HepG2 (cell line): ENCODE data around the gene RNF222. TPM values are rescaled to one million over a fixed set of nuclear protein-coding genes. Genes with fewer than 3 reads are reported as not detected.
A peak's percentile ranks its signal among the peaks of the same experiment; 100 is the strongest.

Experiments
- HMG20B ChIP-seq: conservative IDR thresholded peaks from 2 replicates; pipeline ENCODE4 v1.6.1; 2016; ENCODE audit warnings: missing genetic modification reagents, missing compliant biosample characterization
- REL ChIP-seq: sonication (generic); formaldehyde crosslinking; conservative IDR thresholded peaks from 2 replicates; pipeline ENCODE4 v1.8.0; 2022; ENCODE audit warnings: mild to moderate bottlenecking, missing genetic modification reagents, moderate library complexity
- SALL1 ChIP-seq: sonication (generic); formaldehyde crosslinking; IDR thresholded peaks from 2 replicates; pipeline ENCODE4 v1.8.0; 2022; ENCODE audit warnings: mild to moderate bottlenecking, missing genetic modification reagents
- ZEB1 ChIP-seq: IDR thresholded peaks from 2 replicates; pipeline ENCODE4 v1.6.1; 2012; ENCODE audit warnings: mild to moderate bottlenecking, low read depth, inconsistent platforms; ENCODE audit not compliant: insufficient replicate concordance
- ZKSCAN8 ChIP-seq: IDR thresholded peaks from 2 replicates; pipeline ENCODE4 v1.6.1; 2016; ENCODE audit warnings: borderline replicate concordance, missing genetic modification reagents, missing compliant biosample characterization
- polyA plus RNA-seq, 8 experiments: library from polyadenylated mRNA; depleted of rRNA in 3 of 8; stranded (reverse) in 7 of 8; unstranded in 1 of 8; fragments of >200 nt; fragmentation: Illumina TruSeq in 4 of 8; extraction: Trizol in 4 of 8; gene quantifications; 2 replicates each; pipeline versions ENCODE4 v1.2.1 to v1.2.3, GENCODE V29; 2011 to 2016; ENCODE audit warnings: low read depth in 4 of 8, missing spikeins in 1 of 8, mixed read lengths in 1 of 8; ENCODE audit not compliant: insufficient read depth in 1 of 8
- total RNA-seq, 5 experiments: library from RNA; depleted of rRNA; stranded (reverse); fragments of >200 nt; fragmentation: Illumina TruSeq; extraction: Trizol; gene quantifications; 2 replicates each; pipeline ENCODE4 v1.2.3, GENCODE V29; 2016; ENCODE audit warnings: low read depth in 1 of 5
- TF ChIP-seq, protein P1 (sequence below): sonication (generic); formaldehyde crosslinking; IDR thresholded peaks from 2 replicates; pipeline ENCODE4 v1.8.0; 2022; ENCODE audit warnings: missing genetic modification reagents, mild to moderate bottlenecking, borderline replicate concordance
- TF ChIP-seq, protein P2 (sequence below): sonication (generic); formaldehyde crosslinking; IDR thresholded peaks from 2 replicates; pipeline ENCODE4 v1.4.0; 2020; ENCODE audit warnings: missing genetic modification reagents
- TF ChIP-seq, protein P3 (sequence below): sonication (generic); formaldehyde crosslinking; IDR thresholded peaks from 2 replicates; pipeline ENCODE4 v1.9.0; 2021; ENCODE audit warnings: missing genetic modification reagents, borderline replicate concordance
- TF ChIP-seq, protein P4 (sequence below): sonication (generic); formaldehyde crosslinking; IDR thresholded peaks from 2 replicates; pipeline ENCODE4 v1.5.1; 2020; ENCODE audit warnings: mild to moderate bottlenecking, moderate library complexity, missing genetic modification reagents
- TF ChIP-seq, protein P5 (sequence below): sonication (generic); formaldehyde crosslinking; IDR thresholded peaks from 2 replicates; pipeline ENCODE4 v1.4.0; 2020; ENCODE audit warnings: missing genetic modification reagents, borderline replicate concordance

The RNF222 gene
- total and polyA plus RNA-seq, 2 of the 13 experiments (the other 11 are each of a cell fraction or from before 2014, with no cell fraction given): not detected

DNA sequence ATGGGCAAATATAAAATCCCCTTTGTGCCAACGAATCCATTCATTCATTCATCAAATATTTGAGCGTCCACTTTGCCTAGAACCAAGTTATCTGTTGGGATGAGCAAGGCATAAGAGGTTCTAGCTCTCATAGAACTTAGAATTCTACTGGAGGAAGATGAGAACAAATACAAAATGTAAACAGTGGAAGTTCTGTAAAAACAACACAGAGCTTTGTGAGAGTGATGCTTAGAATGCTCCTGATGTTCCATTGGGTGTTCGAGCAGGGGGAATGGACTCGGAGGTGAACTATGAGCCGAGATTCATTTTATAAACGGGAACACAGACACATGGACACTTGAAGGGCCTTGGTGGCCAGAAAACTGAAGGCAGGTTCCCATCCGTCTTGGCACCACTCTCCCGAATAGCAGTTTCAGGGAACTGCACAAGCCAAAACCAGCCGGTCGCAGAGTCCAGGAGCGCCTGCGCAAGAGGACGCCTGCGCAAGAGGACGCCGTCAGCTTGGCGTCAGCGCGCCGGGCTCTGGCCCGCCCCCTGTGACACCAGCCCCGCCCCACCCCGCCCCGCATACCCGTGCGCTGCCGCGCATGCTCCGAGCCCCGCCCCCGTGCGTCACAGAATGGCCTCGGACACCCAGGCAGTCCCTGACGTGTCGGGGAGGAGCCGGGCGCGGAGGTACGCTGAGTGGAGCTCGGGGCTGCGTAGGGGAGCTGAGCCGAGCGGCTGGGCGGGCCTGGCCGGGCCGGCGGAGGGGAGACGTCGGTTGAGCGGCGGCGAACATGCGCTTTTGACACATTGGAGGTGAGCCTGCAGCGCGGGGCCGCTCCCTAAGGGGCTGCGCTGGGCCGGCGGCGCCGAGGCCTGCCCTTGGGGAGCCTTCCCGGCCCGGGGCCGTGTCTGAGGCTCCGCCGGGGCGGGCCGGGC lies 37.9 kb upstream of the RNF222 start, which contains the start of gene NDEL1 (continued):
- TF ChIP-seq ZKSCAN8 (CRISPR knock-in tag): no peak; the same call in 1 of the 2 replicates
- TF ChIP-seq, protein P1, sequence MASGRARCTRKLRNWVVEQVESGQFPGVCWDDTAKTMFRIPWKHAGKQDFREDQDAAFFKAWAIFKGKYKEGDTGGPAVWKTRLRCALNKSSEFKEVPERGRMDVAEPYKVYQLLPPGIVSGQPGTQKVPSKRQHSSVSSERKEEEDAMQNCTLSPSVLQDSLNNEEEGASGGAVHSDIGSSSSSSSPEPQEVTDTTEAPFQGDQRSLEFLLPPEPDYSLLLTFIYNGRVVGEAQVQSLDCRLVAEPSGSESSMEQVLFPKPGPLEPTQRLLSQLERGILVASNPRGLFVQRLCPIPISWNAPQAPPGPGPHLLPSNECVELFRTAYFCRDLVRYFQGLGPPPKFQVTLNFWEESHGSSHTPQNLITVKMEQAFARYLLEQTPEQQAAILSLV (CRISPR knock-in tag): peak; percentile 24; the same call in 1 of the 2 replicates
- TF ChIP-seq, protein P2, sequence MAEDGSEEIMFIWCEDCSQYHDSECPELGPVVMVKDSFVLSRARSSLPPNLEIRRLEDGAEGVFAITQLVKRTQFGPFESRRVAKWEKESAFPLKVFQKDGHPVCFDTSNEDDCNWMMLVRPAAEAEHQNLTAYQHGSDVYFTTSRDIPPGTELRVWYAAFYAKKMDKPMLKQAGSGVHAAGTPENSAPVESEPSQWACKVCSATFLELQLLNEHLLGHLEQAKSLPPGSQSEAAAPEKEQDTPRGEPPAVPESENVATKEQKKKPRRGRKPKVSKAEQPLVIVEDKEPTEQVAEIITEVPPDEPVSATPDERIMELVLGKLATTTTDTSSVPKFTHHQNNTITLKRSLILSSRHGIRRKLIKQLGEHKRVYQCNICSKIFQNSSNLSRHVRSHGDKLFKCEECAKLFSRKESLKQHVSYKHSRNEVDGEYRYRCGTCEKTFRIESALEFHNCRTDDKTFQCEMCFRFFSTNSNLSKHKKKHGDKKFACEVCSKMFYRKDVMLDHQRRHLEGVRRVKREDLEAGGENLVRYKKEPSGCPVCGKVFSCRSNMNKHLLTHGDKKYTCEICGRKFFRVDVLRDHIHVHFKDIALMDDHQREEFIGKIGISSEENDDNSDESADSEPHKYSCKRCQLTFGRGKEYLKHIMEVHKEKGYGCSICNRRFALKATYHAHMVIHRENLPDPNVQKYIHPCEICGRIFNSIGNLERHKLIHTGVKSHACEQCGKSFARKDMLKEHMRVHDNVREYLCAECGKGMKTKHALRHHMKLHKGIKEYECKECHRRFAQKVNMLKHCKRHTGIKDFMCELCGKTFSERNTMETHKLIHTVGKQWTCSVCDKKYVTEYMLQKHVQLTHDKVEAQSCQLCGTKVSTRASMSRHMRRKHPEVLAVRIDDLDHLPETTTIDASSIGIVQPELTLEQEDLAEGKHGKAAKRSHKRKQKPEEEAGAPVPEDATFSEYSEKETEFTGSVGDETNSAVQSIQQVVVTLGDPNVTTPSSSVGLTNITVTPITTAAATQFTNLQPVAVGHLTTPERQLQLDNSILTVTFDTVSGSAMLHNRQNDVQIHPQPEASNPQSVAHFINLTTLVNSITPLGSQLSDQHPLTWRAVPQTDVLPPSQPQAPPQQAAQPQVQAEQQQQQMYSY (CRISPR knock-in tag): 0 out of 2 replicates have a peak, but pooled peaks have one; percentile 59
- TF ChIP-seq, protein P3, sequence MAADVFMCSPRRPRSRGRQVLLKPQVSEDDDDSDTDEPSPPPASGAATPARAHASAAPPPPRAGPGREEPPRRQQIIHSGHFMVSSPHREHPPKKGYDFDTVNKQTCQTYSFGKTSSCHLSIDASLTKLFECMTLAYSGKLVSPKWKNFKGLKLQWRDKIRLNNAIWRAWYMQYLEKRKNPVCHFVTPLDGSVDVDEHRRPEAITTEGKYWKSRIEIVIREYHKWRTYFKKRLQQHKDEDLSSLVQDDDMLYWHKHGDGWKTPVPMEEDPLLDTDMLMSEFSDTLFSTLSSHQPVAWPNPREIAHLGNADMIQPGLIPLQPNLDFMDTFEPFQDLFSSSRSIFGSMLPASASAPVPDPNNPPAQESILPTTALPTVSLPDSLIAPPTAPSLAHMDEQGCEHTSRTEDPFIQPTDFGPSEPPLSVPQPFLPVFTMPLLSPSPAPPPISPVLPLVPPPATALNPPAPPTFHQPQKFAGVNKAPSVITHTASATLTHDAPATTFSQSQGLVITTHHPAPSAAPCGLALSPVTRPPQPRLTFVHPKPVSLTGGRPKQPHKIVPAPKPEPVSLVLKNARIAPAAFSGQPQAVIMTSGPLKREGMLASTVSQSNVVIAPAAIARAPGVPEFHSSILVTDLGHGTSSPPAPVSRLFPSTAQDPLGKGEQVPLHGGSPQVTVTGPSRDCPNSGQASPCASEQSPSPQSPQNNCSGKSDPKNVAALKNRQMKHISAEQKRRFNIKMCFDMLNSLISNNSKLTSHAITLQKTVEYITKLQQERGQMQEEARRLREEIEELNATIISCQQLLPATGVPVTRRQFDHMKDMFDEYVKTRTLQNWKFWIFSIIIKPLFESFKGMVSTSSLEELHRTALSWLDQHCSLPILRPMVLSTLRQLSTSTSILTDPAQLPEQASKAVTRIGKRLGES (CRISPR knock-in tag): no peak
- no peak for TF ChIP-seq ZEB1
- no peak for TF ChIP-seq SALL1 (CRISPR knock-in tag)
- TF ChIP-seq REL: no peak
- TF ChIP-seq HMG20B (CRISPR knock-in tag): no peak
- TF ChIP-seq, protein P4, sequence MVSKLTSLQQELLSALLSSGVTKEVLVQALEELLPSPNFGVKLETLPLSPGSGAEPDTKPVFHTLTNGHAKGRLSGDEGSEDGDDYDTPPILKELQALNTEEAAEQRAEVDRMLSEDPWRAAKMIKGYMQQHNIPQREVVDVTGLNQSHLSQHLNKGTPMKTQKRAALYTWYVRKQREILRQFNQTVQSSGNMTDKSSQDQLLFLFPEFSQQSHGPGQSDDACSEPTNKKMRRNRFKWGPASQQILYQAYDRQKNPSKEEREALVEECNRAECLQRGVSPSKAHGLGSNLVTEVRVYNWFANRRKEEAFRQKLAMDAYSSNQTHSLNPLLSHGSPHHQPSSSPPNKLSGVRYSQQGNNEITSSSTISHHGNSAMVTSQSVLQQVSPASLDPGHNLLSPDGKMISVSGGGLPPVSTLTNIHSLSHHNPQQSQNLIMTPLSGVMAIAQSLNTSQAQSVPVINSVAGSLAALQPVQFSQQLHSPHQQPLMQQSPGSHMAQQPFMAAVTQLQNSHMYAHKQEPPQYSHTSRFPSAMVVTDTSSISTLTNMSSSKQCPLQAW (CRISPR knock-in tag): peak; percentile 52; the same call in 1 of the 2 replicates
- TF ChIP-seq, protein P5, sequence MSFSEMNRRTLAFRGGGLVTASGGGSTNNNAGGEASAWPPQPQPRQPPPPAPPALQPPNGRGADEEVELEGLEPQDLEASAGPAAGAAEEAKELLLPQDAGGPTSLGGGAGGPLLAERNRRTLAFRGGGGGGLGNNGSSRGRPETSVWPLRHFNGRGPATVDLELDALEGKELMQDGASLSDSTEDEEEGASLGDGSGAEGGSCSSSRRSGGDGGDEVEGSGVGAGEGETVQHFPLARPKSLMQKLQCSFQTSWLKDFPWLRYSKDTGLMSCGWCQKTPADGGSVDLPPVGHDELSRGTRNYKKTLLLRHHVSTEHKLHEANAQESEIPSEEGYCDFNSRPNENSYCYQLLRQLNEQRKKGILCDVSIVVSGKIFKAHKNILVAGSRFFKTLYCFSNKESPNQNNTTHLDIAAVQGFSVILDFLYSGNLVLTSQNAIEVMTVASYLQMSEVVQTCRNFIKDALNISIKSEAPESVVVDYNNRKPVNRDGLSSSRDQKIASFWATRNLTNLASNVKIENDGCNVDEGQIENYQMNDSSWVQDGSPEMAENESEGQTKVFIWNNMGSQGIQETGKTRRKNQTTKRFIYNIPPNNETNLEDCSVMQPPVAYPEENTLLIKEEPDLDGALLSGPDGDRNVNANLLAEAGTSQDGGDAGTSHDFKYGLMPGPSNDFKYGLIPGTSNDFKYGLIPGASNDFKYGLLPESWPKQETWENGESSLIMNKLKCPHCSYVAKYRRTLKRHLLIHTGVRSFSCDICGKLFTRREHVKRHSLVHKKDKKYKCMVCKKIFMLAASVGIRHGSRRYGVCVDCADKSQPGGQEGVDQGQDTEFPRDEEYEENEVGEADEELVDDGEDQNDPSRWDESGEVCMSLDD (CRISPR knock-in tag): peak; percentile 65; the same call in 1 of the 2 replicates
